Keratinocyte (primary cell): ENCODE data around the gene CCR9. TPM values are rescaled to one million over a fixed set of nuclear protein-coding genes. Genes with fewer than 3 reads are reported as not detected.

ENCODE experiments used
- DNase-seq: peaks from one replicate; pipeline ENCODE4 v3.0.0-alpha.2; 2011; ENCODE audit warnings: low read depth, missing footprints, low spot score
- FAIRE-seq: peaks from 2 replicates; lab custom pipeline; 2011; peaks lifted over from hg19 to GRCh38; lab: Jason Lieb, UNC
- H2AFZ ChIP-seq: 2 replicates; pipeline ENCODE4 v1.6.0; 2012; ENCODE audit warnings: low read length, control low read depth, inconsistent platforms; ENCODE audit not compliant: control insufficient read depth
- H3K27ac ChIP-seq: 2 replicates; pipeline ENCODE4 v1.5.1; 2011; ENCODE audit warnings: low read length; ENCODE audit not compliant: control insufficient read depth, insufficient read depth
- H3K27me3 ChIP-seq: 3 replicates; pipeline ENCODE4 v1.6.0; 2011; ENCODE audit warnings: low read length; ENCODE audit not compliant: control insufficient read depth, insufficient read depth; ENCODE audit errors: extremely low read depth
- H3K36me3 ChIP-seq, 2 experiments: 2 replicates in 1 of 2; 3 replicates in 1 of 2; pipeline ENCODE4 v1.5.1; 2011; ENCODE audit warnings: low read length in 2 of 2, mild to moderate bottlenecking in 1 of 2; ENCODE audit not compliant: control insufficient read depth in 2 of 2, insufficient read depth in 2 of 2; ENCODE audit errors: extremely low read depth in 1 of 2
- H3K4me1 ChIP-seq: 3 replicates; pipeline ENCODE4 v1.5.1; 2011; ENCODE audit warnings: low read length; ENCODE audit not compliant: control insufficient read depth, insufficient read depth; ENCODE audit errors: extremely low read depth
- H3K4me2 ChIP-seq: 3 replicates; pipeline ENCODE4 v1.6.0; 2011; ENCODE audit warnings: low read depth, low read length; ENCODE audit not compliant: control insufficient read depth, insufficient read depth; ENCODE audit errors: extremely low read depth
- H3K4me3 ChIP-seq, 3 experiments: fragments of 200-600 bp in 1 of 3; sonication (generic) in 1 of 3; 2 replicates in 2 of 3; 3 replicates in 1 of 3; pipeline ENCODE4 v1.5.1; 2011 to 2016; ENCODE audit warnings: low read length in 3 of 3, mild to moderate bottlenecking in 3 of 3, control low read depth in 2 of 3, inconsistent platforms in 1 of 3, low read depth in 1 of 3, mixed read lengths in 1 of 3, mixed run types in 1 of 3, moderate library complexity in 1 of 3; ENCODE audit not compliant: control insufficient read depth in 2 of 3, insufficient read depth in 2 of 3; ENCODE audit errors: extremely low read depth in 1 of 3
- H3K79me2 ChIP-seq: 2 replicates; pipeline ENCODE4 v1.6.0; 2012; ENCODE audit warnings: low read length; ENCODE audit not compliant: control insufficient read depth, insufficient read depth
- H3K9ac ChIP-seq: 3 replicates; pipeline ENCODE4 v1.6.0; 2011; ENCODE audit warnings: low read length; ENCODE audit not compliant: control insufficient read depth, insufficient read depth; ENCODE audit errors: extremely low read depth
- H3K9me1 ChIP-seq: 3 replicates; pipeline ENCODE4 v1.6.0; 2011; ENCODE audit warnings: low read length; ENCODE audit not compliant: control insufficient read depth, insufficient read depth; ENCODE audit errors: extremely low read depth
- H3K9me3 ChIP-seq: 2 replicates; pipeline ENCODE4 v1.5.1; 2012; ENCODE audit warnings: low read depth, low read length; ENCODE audit not compliant: control insufficient read depth
- H4K20me1 ChIP-seq: 3 replicates; pipeline ENCODE4 v1.6.0; 2011; ENCODE audit warnings: low read length; ENCODE audit not compliant: control insufficient read depth, insufficient read depth; ENCODE audit errors: extremely low read depth
- CTCF ChIP-seq, 3 experiments: IDR thresholded peaks in 1 of 3; conservative IDR thresholded peaks in 1 of 3; optimal IDR thresholded peaks in 1 of 3; 2 replicates in 2 of 3; 3 replicates in 1 of 3; pipeline versions ENCODE3 to v1.5.1; 2011; ENCODE audit warnings: low read length in 3 of 3, mild to moderate bottlenecking in 3 of 3, moderate library complexity in 2 of 3, control low read depth in 1 of 3, inconsistent platforms in 1 of 3; ENCODE audit not compliant: insufficient read depth in 2 of 3; ENCODE audit errors: extremely low read depth in 1 of 3
- EZH2 ChIP-seq: IDR thresholded peaks from one replicate; pipeline ENCODE4 v1.6.1; 2012; ENCODE audit warnings: inconsistent platforms, mild to moderate bottlenecking, low read length, moderate library complexity
- dilution Hi-C: fragments of 300-500 bp; cut with MboI; formaldehyde crosslinking; loops from one replicate; pipeline ENCODE4 v1.7.0; 2020; ENCODE audit warnings: low sequenced_read_pairs; ENCODE audit not compliant: extremely low pct_ligation_motif_present
- polyA plus RNA-seq, 5 experiments: library from polyadenylated mRNA; depleted of rRNA in 3 of 5; stranded (reverse) in 3 of 5; stranded (forward) in 1 of 5; unstranded in 1 of 5; fragments of >200 nt; gene quantifications; 1 replicate in 1 of 5; 2 replicates in 3 of 5; 3 replicates in 1 of 5; pipeline versions ENCODE4 v1.2.1 to v1.2.3, GENCODE V29; 2011 to 2012; ENCODE audit warnings: missing spikeins in 2 of 5, low read depth in 1 of 5, low replicate concordance in 1 of 5

Gene CCR9
- polyA plus RNA-seq, 1 donor (not counting 4 experiments of a cell fraction or from before 2014, with no cell fraction given) = not detected

GRCh38 chr3:45887285-45887684 lies 942 bp downstream of the CCR9 start:
- no peak overlapping the region for H3K4me2 ChIP-seq
- no peaks in the 10 kb centered on the region for H3K4me1 ChIP-seq
- no peak for TF ChIP-seq CTCF (optimal IDR thresholded peaks at IDR 0.05 in 1 of 3, IDR thresholded peaks at IDR 0.05 in 1 of 3, conservative IDR thresholded peaks at IDR 0.05 in 1 of 3; ENCODE audit: extremely low read depth in 1 of 3, insufficient read depth in 2 of 3, low read length in 3 of 3)
- no peak for TF ChIP-seq EZH2
- H3K27ac ChIP-seq = no peak overlapping the region
- no peak overlapping the region for H3K9ac ChIP-seq
- H3K4me3 ChIP-seq = no peak overlapping the region
- FAIRE-seq = no peak
- dilution Hi-C loops = no loop called here
- H3K36me3 ChIP-seq = no peaks in the 10 kb centered on the region
- no peak for DNase-seq
- H2AFZ ChIP-seq = no peak overlapping the region
- no peaks in the 10 kb centered on the region for H3K79me2 ChIP-seq
- no peaks in the 10 kb centered on the region for H3K9me3 ChIP-seq
- peaks cover 16% of the 10 kb centered on the region for H3K27me3 ChIP-seq
- no peaks in the 10 kb centered on the region for H3K9me1 ChIP-seq
- no peaks in the 10 kb centered on the region for H4K20me1 ChIP-seq

GRCh38 chr3:45887759-45888511 lies 1.6 kb downstream of the CCR9 start:
- no peaks in the 10 kb centered on the region for H3K4me1 ChIP-seq
- H3K79me2 ChIP-seq = no peaks in the 10 kb centered on the region
- no peak for DNase-seq
- dilution Hi-C loops = no loop called here
- H3K27me3 ChIP-seq = peaks cover 16% of the 10 kb centered on the region
- TF ChIP-seq EZH2 (no peak), CTCF (optimal IDR thresholded peaks at IDR 0.05 in 1 of 3, IDR thresholded peaks at IDR 0.05 in 1 of 3, conservative IDR thresholded peaks at IDR 0.05 in 1 of 3; ENCODE audit: extremely low read depth in 1 of 3, insufficient read depth in 2 of 3, low read length in 3 of 3) (no peak)
- H2AFZ ChIP-seq = no peak overlapping the region
- H4K20me1 ChIP-seq = no peaks in the 10 kb centered on the region
- no peaks in the 10 kb centered on the region for H3K9me3 ChIP-seq
- H3K9me1 ChIP-seq = no peaks in the 10 kb centered on the region
- H3K4me2 ChIP-seq = no peak overlapping the region
- no peak overlapping the region for H3K4me3 ChIP-seq
- no peak overlapping the region for H3K9ac ChIP-seq
- no peak for FAIRE-seq
- no peaks in the 10 kb centered on the region for H3K36me3 ChIP-seq
- H3K27ac ChIP-seq = no peak overlapping the region
